HG03139 (cell line): ENCODE measurements around the gene CFAP46.
"Not testable (repeated sequence)": the region's sequence is repeated elsewhere in the genome, so short reads cannot be mapped to it uniquely, and the experiment has no call there.

Source experiments
- ATAC-seq: cut with Tn5 transposase; IDR thresholded peaks from one replicate; pipeline ENCODE4 v1.9.1; 2021; ENCODE audit not compliant: unreplicated experiment

The CFAP46 gene

GRCh38 chr10:132832186-132832969, 110.0 kb downstream of the CFAP46 start:
- no peak for ATAC-seq

GRCh38 chr10:132829403-132829802, 113.0 kb downstream of the CFAP46 start:
- no peak for ATAC-seq

- no peak for ATAC-seq
Observed at GRCh38 chr10:132828681-132829080, 113.7 kb downstream of the CFAP46 start.

- ATAC-seq, result no peak
Observed at GRCh38 chr10:132827861-132828539, 114.4 kb downstream of the CFAP46 start.

GRCh38 chr10:132827423-132827789, 115.0 kb downstream of the CFAP46 start:
- no peak for ATAC-seq

- no peak for ATAC-seq
Observed at GRCh38 chr10:132826524-132827422, 115.6 kb downstream of the CFAP46 start.

GRCh38 chr10:132825783-132826523, 116.4 kb downstream of the CFAP46 start:
- ATAC-seq, result not testable (repeated sequence)

GRCh38 chr10:132820056-132820455, 122.3 kb downstream of the CFAP46 start:
- no peak for ATAC-seq

- ATAC-seq, result no peak
Observed at GRCh38 chr10:132817701-132818211, 124.6 kb downstream of the CFAP46 start.

- no peak for ATAC-seq
Observed at GRCh38 chr10:132816718-132817117, 125.7 kb downstream of the CFAP46 start.

GRCh38 chr10:132815168-132815857, 127.1 kb downstream of the CFAP46 start:
- no peak for ATAC-seq

- no peak for ATAC-seq
Observed at GRCh38 chr10:132814469-132814856, 127.9 kb downstream of the CFAP46 start.

GRCh38 chr10:132813560-132814468, 128.6 kb downstream of the CFAP46 start:
- no peak for ATAC-seq

- ATAC-seq, result no peak
Observed at GRCh38 chr10:132813001-132813401, 129.4 kb downstream of the CFAP46 start.

GRCh38 chr10:132812520-132812919, 129.8 kb downstream of the CFAP46 start:
- ATAC-seq, result no peak

- ATAC-seq, result no peak
Observed at GRCh38 chr10:132811891-132812481, 130.4 kb downstream of the CFAP46 start.

GRCh38 chr10:132810807-132811700, 131.3 kb downstream of the CFAP46 start:
- ATAC-seq, result no peak
